Hematopoietic multipotent progenitor cell treated with erythropoietin and hydrocortisone succinate and interleukin-3 and kit ligand, for 15 days (in vitro differentiated cells): ENCODE measurements around the gene CEP83.

Experiments
- DNase-seq: peaks from one replicate; pipeline ENCODE4 v3.0.0-alpha.2; 2015; ENCODE audit warnings: low spot score

Gene CEP83

GRCh38 chr12:94266796-94267536 lies 192.7 kb downstream of the CEP83 start:
- DNase-seq = no peak

DNA sequence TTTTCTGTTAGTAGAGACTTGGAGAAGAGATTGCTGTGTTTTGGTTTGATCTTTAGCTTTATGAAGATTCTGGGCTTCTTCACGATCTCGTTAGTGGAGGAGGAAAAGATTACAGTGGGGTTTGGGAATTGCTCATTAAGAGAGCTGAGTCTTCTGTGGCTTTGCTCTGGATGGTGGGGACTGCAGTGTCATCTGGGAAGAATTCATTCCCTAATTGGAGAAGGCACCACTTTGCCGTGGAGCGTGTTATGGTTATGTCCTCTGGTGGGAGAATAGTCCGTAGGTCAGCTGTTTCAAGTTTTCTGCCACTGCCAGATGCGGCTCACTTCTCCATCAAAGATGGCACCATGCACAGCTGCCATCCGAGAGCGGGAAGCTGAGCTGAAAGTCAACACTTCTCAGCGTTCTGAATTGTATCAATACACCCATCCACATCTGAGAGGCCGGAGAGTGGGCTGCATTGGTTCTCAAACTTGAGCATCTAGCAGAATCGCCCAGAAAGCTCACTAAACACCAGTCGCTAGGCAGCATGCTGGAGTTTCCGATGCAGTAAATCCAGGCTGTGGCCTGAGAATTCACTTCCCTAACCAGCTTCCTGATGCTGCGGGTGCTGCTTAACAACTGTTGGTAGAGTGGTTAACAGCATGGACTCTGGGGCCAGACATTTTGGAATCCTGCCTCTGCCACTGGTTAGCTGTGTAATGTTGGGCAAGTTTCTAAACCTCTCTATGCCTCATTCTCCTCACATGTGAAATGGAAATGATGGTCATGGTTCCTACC lies 193.5 kb downstream of the CEP83 start:
- no peak for DNase-seq

DNA sequence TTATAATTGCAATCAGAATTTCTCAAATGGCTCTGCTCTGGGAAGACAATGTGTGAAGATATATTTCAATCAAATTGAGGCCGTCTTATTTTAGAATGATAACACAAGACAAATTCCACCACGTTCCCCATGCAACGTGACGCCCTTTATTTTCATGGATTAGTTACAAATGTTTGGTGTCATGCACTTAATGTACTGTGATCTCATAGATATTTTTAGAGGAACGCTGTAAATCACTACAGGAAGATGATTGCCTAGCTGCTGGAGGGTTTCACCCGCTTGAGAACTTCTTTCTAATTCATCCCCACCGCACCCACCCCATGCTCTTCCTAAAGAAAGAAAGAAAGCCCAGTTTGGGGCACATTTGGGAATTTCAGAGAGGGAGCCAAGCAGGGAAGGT lies 194.1 kb downstream of the CEP83 start:
- no peak for DNase-seq

DNA sequence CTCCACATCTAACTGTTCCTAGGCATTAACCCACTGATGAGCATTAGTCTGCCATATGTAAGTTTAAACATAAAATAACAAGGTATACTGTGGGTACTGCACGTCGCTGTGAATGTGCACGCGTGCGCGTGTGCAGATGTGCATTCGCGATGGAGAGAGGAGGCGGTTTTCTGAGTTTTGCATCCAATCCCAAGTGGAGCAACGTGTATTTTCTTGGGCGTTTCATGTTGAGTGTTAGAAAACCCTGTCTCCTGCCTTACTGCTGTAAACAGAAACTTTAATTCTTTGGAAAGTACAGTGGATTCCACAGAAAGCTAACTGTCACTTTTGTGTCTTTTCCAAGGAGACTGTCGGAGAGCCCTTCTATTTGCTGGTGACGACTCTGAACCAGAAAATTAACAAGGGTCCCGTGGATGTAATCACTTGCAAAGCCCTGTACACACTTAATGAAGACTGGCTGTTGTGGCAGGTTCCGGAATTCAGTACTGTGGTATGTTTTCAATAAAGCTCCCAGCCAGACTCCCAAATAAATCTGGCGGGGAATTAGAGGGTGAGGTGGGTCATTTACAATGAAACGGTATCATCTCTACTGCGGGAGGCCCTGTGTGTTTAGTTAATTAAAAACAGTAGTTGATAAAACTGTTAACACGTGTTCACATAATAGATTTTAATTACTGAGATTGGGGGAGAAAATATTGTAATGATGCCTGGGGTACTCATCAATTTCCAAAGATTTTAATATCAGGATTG lies 194.8 kb downstream of the CEP83 start:
- no peak for DNase-seq

DNA sequence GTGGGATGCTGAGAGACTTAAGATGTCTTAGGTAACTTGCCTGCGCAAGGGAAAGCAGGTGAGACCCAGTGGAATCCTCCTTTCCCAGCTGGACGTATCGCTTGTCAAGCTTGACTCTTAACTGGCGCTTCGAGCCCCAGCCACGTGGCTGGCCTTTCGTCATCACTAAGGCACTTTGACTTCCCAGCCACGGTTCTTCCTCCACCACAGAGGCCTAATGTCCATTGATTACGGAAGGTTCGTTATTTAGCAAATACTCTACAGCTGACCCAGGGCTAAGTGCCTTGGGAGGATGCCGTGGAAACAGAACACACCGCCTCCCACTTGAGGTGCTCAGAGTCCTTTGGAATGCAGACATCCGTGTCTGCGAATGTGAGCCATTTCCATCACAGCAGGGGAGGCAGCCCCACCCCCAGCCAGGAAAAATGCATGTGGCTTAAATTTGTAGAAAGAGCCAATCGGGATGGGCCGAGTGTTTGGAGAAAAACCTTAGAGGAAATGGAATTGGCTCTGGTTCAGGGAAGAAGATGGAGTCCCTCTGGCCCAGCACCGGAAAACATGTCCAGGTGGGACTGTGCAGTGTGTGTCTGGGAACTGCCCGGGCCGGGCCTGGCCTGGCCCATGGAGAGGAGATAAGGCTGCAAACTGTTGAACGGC lies 195.6 kb downstream of the CEP83 start:
- no peak for DNase-seq

DNA sequence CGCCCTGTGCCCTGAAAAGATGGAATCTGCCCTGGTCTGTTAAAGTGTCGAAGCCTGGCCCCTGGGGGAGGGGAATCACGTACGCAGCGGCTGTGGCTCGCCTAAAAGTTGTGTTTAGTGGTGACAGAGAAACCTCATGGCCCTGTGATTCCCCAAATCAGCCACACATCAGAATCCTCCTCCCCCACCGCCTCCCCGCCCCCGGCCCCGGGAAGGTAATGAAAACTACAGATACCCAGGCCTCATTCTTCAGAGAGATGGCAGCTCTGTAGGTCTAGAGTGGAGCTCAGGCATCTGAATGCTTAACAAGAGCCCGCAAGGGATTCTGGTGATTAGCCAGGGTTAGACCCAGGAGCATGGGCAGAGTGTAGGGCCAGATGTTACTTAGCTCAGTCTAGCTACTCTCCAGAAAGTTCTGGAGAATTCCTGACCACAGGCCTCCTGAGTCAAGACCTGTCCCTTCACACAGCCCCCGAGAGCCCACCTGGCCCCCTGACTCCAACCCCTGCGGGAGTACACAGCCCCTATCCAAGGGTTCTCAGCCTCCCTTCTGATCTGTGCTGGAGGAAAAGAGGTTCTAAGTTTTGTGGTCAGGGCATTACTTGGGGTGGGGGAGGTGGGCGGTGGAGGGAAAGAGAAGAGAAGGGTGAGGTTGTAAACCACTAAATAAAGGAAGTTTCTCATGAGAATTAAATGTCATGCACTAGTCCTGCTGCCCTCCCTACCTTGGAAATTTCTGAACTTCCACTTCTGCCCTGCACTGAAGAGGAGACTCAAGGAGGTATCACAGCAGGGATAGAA lies 196.5 kb downstream of the CEP83 start:
- no peak for DNase-seq

DNA sequence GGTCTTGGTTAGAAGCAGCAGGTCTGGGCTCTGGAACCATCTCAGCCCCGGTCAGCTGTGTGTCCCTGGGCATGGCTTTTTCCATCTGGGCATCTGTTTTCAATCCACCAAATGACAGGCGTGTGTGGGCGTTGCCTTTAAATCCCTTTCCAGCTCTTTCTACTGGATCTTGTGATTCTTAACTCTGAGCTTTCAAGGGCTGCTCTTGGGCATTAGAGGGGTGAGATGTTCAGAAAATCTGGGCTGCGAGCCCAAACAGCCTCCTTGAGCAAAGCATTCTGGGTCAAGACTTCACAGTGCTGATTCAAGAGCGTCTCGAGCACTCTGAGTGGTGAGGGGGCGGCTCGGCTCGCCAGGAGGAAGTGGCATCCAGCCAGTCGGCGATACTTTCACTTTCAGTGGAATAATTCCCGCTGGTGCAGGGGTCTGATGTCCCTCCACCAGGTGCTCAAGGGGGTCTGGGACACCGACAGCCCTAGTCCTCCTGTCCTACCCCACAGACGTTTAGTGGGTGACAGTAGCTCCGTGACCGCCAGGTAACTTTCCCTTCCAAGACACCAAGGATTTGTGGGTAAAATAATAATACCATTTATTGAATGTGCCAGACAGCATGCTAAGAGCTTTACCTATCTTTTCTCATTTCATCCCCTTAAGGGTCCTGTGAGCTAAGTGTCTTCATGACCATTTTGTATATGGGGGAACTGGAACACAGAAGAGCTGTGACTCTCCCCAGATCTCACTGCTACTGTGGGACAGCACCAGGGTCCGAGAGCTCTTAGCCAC lies 197.2 kb downstream of the CEP83 start:
- DNase-seq = peak; percentile 49

DNA sequence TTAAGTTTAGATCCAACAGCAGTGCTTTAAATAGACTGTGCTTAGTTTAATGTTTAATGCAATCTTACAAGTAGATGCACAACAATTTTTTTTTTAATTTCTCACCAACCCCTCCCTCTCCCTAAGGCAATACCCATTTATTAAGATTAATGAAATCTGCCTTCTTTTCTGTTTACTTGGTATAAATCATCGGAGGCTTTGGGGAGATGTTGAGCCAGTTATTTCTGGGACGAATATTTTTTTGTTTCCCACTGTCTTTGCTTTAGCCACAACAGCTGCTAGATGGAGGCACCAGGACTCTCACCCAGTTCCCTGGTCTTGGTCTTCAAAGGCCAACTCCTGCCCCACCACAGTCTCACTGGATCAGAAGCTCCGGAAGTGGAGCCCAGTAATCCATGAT lies 197.9 kb downstream of the CEP83 start:
- no peak for DNase-seq

DNA sequence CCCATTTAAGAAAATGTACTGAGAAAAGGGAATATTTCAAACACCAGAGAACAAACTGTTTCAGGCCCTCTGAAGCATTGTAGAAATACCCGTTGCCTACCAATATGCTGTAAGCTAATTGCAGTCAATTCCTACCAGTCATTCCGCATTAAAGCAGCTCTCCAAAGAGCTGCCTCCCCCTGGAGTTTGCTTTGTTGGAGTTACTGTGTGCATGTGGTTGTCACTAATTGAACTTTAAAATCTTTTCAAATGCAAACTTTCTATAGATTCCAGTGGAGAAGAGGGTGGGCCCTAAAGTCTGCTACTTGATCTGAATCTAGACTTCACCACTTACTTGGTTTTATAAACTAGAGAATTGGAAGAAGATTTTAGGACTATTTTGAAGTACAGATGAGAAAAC lies 198.5 kb downstream of the CEP83 start:
- DNase-seq = no peak

DNA sequence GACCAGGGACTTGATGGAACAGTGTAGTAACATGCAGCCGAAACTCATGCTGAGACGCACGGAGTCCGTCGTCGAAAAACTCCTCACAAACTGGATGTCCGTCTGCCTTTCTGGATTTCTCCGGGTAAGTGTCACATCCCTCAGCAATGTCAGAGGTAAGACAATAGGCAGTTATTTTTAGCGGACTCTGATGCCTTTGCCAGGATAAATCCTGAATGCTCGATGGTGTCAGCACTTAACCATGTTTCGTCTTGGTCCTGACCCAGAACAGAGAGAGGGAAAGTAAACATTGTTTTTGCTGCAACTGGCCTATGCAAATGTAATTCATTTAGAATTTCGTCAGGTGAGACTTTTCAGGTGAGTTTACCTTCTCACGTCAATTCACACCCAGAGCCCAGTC lies 198.9 kb downstream of the CEP83 start:
- no peak for DNase-seq

DNA sequence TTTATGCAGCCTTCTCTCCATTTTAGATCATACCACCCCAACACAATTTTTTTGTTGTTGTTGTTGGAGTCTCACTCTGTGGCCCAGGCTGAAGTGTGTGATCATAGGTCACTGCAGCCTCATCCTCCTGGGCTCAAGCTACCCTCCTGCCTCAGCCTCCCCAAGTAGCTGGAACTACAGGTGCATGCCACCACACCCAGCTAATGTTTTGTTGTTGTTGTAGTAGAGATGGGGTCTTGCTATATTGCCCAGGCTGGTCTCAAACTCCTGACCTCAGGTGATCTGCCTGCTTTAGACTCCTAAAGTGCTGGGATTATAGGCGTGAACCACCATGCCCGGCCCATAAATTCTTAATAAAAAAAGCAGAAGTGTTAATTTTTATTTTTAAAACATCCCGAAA lies 199.7 kb downstream of the CEP83 start:
- DNase-seq = no peak

- no peak for DNase-seq
Measured at GRCh38 chr12:94258593-94258992, 201.1 kb downstream of the CEP83 start.
